ENCODE data around the gene FCRL3.

Gene FCRL3

DNA sequence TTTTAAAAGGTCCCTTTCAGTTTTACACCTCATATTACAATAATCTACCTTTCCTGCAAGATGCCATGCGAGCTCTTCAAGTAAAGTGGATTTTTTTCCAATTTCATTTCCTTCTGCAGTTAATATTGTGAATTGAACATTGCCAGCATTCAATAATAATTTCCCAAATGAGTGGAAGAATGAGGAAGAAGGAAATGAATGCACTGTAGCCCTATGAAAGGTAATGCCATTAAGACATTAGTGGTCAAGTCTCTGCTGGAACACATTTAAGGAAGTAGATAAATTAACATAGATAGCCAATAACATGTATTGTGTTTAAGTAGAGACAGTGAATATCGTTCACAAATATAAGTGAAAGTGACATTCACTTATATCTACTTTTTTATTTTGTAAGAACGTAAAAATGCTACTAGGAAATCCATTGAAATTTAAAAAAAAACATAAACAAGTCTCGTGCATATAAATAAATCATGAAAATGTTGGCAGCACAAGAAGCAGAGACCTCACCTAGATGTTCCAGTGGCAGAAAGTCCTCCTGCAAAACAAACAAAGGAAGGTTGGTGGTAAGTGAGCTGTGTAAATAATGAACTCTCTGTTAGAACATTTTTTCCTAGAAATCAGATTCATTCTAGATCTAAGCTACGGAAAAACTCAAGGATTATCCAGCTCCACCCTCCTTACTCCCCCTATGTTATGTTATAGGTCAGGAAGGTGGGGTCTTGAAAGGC lies 17.7 kb downstream of the FCRL3 start:
- DNase-seq: no peak

DNA sequence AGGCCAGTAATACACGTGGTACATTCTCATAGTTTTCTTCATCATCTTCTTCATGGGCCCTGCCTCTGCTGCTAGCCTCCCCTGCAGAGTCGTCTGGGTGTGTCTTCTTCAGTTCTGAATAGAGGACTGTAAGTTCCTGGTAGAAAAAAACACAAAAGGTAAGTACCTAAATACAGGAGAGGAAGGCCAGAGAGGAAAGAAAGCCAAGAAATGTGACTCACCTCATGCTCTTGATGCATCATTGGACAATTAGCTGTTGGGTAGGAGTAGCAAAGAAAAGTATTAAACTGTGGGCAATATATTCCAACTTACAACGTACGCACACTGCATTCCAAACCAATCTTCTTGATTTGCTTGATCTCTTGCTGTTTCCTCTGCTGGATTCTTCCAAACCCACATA lies 21.8 kb downstream of the FCRL3 start:
- no peak for DNase-seq

DNA sequence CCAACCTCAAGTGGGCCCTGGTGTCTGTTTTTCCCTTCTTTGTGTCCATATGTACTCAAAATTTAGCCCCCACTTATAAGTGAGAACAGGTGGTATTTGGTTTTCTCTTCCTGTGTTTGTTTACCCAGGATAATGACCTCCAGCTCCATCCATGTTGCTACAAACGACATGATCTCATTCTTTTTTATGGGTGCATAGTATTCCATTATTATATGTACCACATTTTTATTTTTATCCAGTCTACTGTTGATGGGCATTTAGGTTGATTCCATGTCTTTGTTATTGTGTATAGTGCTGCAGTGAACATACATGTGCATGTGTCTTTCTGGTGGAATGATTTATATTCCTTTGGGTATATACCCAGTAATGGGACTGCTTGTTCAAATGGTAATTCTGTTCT lies 27.6 kb downstream of the FCRL3 start:
- DNase-seq: no peak

DNA sequence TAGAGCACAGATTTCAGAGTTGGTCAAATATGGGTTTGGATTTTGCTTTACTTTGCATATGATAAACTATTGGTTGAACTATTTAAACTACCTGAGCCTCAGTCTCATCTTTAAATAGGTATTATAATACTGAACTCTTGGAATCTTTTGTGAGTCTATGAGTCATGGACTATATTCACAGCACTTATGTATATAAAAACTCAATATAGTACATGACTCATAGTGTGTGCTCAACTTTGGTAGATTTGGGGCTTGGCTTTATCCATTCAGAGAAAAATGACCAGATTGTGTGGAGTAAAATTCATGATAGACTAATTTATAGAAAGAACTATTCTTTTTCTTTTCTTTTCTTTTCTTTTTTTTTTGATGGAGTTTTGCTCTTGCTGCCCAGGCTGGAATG lies 28.7 kb downstream of the FCRL3 start:
- no peak for DNase-seq

DNA sequence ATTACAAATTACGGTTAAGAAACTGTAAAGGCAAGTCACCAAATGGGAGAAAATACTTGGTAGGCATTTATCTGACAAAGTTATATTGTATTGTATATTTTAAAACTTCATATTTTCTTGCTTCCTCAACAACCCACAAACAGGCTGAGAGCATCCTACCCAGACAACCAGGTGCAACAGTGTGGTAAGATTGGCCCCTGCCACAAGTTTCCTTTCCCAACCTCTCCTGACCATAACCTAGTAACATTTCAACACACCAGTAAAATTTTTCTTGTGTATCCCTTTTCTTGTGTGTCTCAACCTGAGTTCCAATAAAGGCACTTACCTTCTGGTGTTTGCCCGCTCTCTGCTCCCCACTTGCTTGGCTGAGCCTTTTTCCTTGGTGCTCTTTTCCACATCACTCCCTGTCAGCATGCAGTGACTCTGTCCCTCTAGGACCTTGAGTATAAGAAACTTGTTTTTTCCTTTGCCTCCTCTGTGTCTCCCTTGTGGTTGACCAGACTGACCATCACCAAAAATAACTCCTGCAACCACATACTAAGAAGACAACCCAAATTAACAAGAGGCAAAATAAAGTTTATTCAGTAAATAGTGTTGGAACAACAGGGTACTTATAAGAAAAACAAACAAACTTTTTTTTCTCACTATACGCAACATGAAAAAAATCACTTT lies 40.9 kb downstream of the FCRL3 start:
- no peak for DNase-seq

DNA sequence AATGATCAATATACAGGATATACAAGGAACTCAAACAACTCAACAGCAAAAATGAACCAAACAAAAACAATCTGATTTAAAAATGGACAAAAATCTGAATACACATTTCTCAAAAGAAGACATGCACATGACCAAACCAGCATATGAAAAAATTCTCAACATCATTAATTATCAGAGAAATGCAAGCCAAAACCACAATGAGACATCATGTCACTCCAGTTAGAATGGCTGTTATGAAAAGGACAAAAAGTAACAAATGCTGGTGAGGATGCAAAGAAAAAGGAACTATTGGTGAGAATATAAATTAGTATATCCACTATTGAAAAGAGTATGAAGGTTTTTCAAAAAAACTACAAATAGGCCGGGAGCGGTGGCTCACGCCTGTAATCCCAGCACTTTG lies 42.0 kb downstream of the FCRL3 start:
- DNase-seq: no peak

DNA sequence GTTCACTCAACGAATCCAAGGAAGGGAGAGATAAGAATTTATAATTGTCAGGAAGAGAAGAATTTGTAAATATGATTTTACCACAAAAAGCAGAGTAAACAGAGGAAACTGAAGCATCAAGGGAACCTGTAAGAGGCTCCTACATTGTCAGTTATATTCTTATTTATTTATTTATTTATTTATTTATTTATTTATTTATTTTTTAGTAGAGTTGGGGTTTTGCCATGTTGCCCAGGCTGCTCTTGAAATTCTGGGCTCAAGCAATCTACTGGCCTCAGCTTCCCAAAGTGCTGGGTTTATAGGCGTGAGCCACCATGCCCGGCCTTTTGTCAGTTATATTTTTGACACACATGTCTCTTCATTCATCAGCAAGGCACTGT lies 47.1 kb downstream of the FCRL3 start:
- no peak for DNase-seq

DNA sequence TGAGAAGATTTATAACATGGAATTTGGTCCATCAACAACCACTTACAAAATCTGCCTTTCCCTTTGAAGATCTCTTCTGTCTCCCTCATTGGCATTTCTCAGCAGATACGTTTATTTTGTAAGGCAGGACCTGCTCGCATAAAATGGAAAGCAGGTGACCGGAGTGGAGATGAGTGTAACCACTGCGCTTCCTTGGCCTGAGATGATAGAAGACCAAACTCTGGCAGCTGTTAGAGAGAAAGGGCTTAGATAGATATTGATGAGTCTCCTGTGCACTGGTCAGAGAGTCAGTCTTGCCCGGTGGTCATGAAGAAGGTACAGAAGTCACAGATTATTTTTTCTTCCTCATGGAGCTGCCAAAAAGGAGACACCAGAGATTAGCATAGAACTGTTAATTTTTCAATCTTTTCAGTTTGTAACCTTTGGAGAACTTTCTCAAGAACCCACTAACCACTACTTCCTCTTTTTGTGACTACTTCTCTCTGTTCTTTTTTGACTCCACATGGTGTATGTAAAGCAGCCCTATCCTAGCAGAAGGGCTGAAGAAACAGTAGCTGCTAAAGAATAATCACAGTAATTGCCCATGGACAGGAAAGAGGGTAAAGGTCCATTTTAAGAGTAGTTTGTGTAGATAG lies 47.6 kb downstream of the FCRL3 start:
- no peak for DNase-seq

DNA sequence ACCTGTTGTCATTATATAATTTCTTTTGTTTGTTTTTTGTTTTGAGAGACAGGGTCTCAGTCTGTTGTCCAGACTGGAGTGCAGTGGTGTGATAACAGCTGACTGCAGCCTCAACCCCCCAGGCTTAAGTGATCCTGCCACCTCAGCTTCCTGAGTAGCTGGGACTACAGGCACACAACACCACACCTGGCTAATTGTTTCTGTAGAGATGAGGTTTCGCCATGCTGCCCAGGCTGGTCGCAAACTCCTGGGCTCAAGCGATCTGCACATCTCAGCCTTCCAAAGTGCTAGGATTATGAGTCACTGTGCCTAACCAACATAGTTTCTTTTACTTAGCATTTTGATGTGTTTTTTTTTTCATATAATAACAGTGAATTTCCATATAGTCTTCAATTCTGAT lies 52.3 kb downstream of the FCRL3 start:
- no peak for DNase-seq

DNA sequence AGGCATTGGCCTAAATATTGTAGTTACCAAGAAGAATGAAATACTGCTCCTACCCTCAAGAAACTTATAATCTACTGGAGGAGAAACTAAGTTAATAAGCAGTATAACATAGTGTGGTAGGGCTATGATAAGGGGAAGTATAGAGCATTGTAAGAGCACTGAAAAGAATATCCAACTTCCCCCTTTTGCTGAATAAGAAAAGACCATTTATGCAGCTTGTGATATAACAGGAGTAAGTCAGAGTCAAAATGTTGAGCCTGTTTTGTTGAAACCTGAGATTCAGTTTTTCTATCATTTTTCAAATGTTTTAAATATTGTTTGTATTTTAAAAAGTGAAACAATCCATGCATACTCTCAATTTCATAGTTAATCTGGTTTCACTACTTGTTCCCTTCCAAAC lies 54.4 kb downstream of the FCRL3 start:
- no peak for DNase-seq

DNA sequence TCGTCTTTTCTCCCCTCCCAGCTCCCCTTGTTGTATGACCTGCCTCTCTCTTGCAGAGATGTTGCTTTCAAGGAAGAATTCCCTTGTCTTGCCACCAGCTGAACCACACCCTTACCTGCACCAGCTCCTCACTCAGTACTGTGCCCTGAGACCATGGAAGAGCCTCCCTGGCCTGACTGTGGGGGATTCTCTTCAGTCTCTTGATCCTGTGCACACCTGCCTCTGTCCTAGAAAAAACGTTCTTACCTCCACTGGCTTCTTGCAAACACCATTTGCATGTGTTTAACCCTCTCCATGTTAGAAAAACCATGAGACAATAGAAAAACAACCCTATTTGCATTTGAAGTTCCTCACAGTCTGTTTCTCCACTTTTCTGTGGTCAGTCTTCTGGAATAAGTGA lies 59.4 kb downstream of the FCRL3 start:
- DNase-seq: no peak

DNA sequence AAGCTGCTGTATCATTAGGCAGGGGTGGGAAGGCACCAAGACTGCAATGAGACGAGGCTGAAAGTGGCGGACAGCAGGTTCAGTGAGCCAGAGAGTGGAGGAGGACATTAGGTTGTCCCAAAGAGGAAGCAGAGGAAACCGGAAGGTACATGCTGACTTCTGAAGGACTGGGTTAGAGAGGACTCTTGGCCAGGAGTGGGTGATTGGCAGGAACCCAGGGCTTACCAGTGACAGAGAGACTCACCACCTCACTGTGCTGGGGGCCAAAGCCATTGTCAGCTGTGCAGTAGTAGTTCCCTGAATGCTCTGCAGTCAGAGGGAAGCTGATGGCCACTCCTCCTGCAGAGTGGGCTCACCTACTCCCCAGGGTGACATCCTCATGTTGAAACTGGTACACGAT lies 60.8 kb downstream of the FCRL3 start:
- no peak for DNase-seq

DNA sequence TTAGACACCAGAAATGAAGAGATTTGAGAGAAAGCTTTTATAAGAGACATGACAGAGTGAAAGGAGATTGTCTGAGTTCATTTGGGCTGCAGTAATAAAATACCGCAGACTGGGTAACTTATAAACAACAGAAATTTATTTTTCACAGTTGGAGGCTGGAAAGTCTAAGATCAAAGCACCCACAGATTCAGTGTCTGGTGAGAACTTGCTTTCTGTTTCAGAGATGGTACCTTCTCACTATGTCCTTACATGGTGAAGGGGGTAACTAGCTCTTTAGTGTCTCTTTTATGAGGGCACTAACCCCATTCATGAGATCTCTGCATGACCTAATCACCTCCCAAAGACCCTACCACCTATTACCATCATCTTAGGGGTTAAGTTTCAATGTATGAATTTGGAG lies 71.8 kb downstream of the FCRL3 start:
- DNase-seq: no peak

All from effector CD4-positive, alpha-beta T cell (primary cell).